HG02943 (cell line): ENCODE data around the gene NFKBIL1.

Experiments
- ATAC-seq: cut with Tn5 transposase; IDR thresholded peaks from one replicate; pipeline ENCODE4 v1.9.1; 2021; ENCODE audit warnings: mild to moderate bottlenecking, low read depth, moderate library complexity; ENCODE audit not compliant: unreplicated experiment

The NFKBIL1 gene

DNA sequence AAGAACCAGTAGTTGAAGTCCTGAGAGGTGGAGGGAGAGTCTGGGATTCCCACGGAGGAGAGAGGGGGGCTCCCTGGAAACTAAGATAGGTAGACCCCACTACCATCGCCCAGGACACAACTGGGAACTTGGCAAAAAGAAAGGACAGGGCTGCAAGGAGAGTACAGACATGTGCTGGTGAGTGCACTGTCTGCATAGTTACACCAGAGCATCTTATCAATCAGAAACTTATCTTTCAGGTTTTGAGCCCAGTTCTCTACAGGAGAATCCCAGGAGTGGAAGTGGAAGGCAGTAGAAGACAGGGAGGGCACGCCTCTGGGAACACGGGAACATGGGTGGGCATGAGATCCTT, 12.2 kb downstream of the NFKBIL1 start:
- ATAC-seq = no peak

DNA sequence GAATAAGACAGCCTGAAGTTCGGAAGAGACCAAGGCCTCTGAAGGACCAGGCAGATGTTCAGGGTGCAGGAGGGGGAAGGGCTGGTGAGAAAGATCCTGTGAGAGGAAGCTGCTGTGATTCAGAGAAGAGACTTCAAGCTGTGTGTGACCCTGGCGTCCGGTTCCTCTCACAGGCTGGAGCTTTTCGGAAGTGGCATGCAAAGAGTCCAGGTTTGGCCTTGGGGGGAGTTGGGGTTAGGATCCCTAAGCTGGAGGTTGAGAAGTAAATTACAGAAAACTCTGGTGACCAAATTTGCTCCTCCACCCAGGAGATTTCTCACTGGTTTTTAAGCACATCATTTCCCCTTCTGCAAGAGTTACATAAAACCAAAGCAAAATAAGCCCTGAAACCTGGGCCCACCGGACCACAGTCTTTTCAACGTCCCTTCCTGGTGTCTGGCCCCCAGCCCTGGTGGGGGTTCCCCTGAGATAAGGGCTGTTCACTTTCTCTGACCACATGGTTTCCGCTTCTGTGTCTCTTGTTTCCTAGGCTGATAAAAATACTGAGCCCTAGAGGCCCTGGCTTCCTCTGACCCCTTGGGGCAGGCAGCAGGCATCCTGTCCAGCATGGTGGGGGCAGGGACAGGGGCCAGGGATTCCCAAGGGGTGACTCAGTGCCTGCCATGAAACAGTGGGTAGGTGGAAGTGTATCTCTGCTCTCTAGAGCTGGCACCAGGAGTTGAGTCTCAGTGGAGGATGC, 12.7 kb downstream of the NFKBIL1 start:
- ATAC-seq = peak; percentile 60

DNA sequence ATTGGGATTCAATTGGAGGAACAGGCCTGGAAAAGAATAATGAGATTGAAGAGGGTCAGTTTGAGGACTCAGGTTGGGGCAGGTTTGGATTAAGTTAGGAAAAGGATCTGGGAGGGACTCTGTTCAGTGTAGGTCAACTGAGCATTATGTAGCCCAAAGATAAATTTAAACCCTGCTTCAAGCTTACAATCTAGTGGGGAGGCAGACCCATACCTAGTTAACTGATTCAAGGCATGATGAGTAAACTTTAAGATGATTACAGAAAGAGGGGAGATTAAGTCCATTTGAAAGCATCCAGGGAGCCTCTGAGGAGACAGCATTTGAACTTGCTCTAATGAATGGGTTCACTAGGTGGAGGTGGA, 13.3 kb downstream of the NFKBIL1 start:
- no peak for ATAC-seq

DNA sequence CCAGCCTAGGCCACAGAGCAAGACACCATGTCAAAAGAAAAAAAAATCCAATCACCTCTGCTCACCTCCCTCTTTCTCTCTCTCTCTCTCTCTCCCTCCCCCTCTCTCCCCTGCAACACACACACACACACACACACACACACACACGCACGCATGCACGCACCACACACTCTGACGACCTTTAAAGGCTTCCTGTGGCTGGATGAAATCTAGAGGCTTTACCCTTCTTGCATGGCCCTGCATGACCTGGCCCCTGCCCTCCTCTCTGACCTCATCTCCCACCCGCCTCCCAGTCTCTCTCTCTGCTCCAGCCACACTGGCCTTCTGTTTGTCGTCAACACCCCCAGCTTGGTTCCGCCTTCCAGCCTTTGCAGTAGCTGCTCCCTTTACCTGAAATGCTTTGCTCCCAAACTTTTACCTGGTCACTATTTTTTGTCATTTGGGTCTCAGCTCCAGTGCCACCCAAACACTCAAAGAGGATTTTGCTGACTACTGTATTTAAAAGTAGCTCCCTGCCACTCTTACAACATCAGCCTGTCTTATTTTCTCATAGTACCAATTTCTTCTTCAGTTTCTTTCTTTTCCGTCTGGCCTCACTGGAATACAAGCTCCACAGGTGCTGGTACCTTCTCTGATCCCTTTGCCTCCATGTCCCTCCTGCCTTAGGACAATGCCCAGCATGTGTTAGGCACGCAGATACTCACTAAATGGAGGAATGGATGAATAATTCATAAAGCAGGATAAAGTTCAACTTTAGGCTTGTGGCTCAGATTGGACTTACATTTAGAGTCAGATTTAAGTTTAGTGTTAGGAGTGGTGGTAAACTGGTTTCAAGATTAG, 20.3 kb downstream of the NFKBIL1 start:
- ATAC-seq = no peak

DNA sequence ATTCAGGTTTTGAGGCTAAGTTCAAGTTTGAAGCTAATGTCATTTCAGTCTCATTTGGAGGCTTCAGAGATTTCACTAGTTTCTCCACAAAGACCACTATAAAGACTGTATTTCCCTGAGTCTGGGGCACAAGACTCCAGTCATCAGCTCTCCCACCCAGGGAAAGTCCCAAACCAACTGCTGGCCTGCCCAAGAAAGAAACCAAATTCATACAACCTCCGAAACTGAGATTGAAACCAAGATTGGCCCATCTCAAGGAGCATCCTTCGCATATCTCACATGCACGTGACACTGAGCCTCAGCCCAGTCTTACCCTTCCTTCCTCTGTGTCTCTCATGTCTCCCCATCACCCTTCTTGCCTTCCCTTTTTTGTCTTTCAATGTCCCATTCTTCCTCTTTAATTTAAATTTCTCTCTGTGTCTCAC, 21.1 kb downstream of the NFKBIL1 start:
- ATAC-seq = peak; percentile 56

DNA sequence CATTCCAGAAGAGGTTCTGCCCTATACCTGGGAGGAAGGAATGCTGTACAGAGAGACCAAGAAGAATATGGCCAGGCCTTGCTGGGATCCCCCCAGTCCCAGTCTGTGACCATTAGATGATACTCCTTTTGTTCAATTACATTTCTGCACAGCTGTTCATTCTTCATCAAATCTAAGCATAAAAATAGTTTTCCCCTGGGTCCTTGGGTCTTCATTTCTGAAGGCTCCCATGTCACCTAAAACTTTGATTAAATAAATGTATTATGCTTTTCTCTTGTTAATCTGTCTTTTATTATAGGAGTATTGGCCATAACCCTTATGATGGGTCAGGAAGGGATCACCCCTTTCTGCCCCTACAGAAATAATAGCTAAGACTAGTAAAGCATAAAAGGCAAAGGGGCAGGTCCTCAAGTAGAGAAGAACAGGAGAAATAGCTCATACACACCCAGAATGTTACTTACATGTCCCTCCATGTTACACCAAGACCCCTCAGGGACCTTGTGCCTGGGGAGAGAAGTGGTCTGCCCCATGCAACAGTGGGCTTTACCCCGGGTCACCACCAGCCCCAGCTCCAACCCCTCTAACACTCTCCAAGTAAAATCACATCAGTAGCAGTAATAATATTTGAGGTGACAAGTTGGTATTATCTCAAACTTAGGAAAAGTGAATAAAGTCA, 22.6 kb downstream of the NFKBIL1 start:
- ATAC-seq = no peak

DNA sequence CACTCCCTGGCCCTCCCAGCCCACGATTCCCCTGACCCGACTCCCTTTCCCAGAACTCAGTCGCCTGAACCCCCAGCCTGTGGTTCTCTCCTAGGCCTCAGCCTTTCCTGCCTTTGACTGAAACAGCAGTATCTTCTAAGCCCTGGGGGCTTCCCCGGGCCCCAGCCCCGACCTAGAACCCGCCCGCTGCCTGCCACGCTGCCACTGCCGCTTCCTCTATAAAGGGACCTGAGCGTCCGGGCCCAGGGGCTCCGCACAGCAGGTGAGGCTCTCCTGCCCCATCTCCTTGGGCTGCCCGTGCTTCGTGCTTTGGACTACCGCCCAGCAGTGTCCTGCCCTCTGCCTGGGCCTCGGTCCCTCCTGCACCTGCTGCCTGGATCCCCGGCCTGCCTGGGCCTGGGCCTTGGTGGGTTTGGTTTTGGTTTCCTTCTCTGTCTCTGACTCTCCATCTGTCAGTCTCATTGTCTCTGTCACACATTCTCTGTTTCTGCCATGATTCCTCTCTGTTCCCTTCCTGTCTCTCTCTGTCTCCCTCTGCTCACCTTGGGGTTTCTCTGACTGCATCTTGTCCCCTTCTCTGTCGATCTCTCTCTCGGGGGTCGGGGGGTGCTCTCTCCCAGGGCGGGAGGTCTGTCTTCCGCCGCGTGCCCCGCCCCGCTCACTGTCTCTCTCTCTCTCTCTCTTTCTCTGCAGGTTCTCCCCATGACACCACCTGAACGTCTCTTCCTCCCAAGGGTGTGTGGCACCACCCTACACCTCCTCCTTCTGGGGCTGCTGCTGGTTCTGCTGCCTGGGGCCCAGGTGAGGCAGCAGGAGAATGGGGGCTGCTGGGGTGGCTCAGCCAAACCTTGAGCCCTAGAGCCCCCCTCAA, 24.9 kb downstream of the NFKBIL1 start, which contains the start of gene LTA:
LTA (plus strand) TSS at position 249 of the 871 bp plus-strand sequence; CDS start at position 703, 454 bp downstream.
- ATAC-seq = peak; percentile 35

DNA sequence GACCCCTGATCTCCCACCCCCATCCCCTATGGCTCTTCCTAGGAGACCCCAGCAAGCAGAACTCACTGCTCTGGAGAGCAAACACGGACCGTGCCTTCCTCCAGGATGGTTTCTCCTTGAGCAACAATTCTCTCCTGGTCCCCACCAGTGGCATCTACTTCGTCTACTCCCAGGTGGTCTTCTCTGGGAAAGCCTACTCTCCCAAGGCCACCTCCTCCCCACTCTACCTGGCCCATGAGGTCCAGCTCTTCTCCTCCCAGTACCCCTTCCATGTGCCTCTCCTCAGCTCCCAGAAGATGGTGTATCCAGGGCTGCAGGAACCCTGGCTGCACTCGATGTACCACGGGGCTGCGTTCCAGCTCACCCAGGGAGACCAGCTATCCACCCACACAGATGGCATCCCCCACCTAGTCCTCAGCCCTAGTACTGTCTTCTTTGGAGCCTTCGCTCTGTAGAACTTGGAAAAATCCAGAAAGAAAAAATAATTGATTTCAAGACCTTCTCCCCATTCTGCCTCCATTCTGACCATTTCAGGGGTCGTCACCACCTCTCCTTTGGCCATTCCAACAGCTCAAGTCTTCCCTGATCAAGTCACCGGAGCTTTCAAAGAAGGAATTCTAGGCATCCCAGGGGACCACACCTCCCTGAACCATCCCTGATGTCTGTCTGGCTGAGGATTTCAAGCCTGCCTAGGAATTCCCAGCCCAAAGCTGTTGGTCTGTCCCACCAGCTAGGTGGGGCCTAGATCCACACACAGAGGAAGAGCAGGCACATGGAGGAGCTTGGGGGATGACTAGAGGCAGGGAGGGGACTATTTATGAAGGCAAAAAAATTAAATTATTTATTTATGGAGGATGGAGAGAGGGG, 26.1 kb downstream of the NFKBIL1 start:
- ATAC-seq = no peak

DNA sequence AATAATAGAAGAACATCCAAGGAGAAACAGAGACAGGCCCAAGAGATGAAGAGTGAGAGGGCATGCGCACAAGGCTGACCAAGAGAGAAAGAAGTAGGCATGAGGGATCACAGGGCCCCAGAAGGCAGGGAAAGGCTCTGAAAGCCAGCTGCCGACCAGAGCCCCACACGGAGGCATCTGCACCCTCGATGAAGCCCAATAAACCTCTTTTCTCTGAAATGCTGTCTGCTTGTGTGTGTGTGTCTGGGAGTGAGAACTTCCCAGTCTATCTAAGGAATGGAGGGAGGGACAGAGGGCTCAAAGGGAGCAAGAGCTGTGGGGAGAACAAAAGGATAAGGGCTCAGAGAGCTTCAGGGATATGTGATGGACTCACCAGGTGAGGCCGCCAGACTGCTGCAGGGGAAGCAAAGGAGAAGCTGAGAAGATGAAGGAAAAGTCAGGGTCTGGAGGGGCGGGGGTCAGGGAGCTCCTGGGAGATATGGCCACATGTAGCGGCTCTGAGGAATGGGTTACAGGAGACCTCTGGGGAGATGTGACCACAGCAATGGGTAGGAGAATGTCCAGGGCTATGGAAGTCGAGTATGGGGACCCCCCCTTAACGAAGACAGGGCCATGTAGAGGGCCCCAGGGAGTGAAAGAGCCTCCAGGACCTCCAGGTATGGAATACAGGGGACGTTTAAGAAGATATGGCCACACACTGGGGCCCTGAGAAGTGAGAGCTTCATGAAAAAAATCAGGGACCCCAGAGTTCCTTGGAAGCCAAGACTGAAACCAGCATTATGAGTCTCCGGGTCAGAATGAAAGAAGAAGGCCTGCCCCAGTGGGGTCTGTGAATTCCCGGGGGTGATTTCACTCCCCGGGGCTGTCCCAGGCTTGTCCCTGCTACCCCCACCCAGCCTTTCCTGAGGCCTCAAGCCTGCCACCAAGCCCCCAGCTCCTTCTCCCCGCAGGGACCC, 27.0 kb downstream of the NFKBIL1 start:
- no peak for ATAC-seq

DNA sequence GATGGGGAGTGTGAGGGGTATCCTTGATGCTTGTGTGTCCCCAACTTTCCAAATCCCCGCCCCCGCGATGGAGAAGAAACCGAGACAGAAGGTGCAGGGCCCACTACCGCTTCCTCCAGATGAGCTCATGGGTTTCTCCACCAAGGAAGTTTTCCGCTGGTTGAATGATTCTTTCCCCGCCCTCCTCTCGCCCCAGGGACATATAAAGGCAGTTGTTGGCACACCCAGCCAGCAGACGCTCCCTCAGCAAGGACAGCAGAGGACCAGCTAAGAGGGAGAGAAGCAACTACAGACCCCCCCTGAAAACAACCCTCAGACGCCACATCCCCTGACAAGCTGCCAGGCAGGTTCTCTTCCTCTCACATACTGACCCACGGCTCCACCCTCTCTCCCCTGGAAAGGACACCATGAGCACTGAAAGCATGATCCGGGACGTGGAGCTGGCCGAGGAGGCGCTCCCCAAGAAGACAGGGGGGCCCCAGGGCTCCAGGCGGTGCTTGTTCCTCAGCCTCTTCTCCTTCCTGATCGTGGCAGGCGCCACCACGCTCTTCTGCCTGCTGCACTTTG, 28.0 kb downstream of the NFKBIL1 start, which contains the start of gene TNF:
TNF (plus strand) TSS at position 231 of the 567 bp plus-strand sequence; CDS start at position 408, 177 bp downstream.
- no peak for ATAC-seq

DNA sequence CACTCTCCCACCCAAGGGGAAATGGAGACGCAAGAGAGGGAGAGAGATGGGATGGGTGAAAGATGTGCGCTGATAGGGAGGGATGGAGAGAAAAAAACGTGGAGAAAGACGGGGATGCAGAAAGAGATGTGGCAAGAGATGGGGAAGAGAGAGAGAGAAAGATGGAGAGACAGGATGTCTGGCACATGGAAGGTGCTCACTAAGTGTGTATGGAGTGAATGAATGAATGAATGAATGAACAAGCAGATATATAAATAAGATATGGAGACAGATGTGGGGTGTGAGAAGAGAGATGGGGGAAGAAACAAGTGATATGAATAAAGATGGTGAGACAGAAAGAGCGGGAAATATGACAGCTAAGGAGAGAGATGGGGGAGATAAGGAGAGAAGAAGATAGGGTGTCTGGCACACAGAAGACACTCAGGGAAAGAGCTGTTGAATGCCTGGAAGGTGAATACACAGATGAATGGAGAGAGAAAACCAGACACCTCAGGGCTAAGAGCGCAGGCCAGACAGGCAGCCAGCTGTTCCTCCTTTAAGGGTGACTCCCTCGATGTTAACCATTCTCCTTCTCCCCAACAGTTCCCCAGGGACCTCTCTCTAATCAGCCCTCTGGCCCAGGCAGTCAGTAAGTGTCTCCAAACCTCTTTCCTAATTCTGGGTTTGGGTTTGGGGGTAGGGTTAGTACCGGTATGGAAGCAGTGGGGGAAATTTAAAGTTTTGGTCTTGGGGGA, 28.7 kb downstream of the NFKBIL1 start:
- no peak for ATAC-seq

DNA sequence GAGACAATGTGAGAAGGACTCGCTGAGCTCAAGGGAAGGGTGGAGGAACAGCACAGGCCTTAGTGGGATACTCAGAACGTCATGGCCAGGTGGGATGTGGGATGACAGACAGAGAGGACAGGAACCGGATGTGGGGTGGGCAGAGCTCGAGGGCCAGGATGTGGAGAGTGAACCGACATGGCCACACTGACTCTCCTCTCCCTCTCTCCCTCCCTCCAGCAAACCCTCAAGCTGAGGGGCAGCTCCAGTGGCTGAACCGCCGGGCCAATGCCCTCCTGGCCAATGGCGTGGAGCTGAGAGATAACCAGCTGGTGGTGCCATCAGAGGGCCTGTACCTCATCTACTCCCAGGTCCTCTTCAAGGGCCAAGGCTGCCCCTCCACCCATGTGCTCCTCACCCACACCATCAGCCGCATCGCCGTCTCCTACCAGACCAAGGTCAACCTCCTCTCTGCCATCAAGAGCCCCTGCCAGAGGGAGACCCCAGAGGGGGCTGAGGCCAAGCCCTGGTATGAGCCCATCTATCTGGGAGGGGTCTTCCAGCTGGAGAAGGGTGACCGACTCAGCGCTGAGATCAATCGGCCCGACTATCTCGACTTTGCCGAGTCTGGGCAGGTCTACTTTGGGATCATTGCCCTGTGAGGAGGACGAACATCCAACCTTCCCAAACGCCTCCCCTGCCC, 29.6 kb downstream of the NFKBIL1 start:
- no peak for ATAC-seq

DNA sequence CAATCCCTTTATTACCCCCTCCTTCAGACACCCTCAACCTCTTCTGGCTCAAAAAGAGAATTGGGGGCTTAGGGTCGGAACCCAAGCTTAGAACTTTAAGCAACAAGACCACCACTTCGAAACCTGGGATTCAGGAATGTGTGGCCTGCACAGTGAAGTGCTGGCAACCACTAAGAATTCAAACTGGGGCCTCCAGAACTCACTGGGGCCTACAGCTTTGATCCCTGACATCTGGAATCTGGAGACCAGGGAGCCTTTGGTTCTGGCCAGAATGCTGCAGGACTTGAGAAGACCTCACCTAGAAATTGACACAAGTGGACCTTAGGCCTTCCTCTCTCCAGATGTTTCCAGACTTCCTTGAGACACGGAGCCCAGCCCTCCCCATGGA, 30.2 kb downstream of the NFKBIL1 start:
- ATAC-seq = no peak

DNA sequence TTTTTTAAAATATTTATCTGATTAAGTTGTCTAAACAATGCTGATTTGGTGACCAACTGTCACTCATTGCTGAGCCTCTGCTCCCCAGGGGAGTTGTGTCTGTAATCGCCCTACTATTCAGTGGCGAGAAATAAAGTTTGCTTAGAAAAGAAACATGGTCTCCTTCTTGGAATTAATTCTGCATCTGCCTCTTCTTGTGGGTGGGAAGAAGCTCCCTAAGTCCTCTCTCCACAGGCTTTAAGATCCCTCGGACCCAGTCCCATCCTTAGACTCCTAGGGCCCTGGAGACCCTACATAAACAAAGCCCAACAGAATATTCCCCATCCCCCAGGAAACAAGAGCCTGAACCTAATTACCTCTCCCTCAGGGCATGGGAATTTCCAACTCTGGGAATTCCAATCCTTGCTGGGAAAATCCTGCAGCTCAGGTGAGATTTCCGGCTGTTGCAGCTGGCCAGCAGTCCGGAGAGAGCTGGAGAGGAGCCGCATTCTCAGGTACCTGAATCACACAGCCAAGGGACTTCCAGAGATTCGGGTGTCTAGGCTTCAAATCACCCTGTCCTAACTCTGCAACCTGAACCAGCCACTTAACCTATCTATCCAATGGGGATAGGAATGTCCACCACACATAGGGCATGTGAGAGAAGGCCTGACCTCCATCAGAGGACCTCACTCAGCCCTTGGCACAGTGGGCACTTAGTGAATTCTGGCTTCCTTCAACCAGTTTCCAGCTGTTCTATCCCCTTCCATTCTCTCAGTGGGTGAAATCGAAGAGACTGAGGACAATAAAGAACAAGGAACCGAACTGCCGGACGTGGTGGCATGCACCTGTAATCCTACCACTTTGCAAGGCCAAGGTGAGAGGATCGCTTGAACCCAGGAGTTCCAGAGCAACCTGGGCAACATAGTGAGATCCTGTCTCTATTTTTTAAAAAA, 31.0 kb downstream of the NFKBIL1 start:
- ATAC-seq = no peak

DNA sequence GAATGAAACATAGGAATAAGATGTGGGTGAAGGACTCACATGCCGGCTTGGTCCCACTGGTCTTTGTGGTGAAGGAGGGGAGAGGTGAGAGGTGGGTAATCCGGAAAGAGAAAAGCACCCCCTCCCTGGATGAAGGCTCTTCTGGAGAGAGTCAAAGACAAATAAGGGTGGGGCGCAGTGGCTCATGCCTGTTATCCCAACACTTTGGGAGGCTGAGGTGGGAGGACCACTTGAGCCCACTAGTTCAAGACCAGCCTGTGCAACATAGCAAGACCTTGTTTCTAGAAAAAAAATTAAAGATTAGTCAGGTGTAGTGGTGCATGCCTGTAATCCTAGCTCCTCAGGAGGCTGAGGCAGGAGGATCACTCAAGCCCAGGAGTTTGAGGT, 31.7 kb downstream of the NFKBIL1 start:
- no peak for ATAC-seq
